Keratinocyte (primary cell): Measurements from ENCODE around the gene TOLLIP. TPM values are rescaled to one million over a fixed set of nuclear protein-coding genes. Genes with fewer than 3 reads are reported as not detected.

Source experiments
- DNase-seq: peaks from one replicate; pipeline ENCODE4 v3.0.0-alpha.2; 2011; ENCODE audit warnings: low read depth, missing footprints, low spot score
- FAIRE-seq: peaks from 2 replicates; lab custom pipeline; 2011; peaks lifted over from hg19 to GRCh38; lab: Jason Lieb, UNC
- H2AFZ ChIP-seq: 2 replicates; pipeline ENCODE4 v1.6.0; 2012; ENCODE audit warnings: low read length, control low read depth, inconsistent platforms; ENCODE audit not compliant: control insufficient read depth
- H3K27ac ChIP-seq: 2 replicates; pipeline ENCODE4 v1.5.1; 2011; ENCODE audit warnings: low read length; ENCODE audit not compliant: control insufficient read depth, insufficient read depth
- H3K27me3 ChIP-seq: 3 replicates; pipeline ENCODE4 v1.6.0; 2011; ENCODE audit warnings: low read length; ENCODE audit not compliant: control insufficient read depth, insufficient read depth; ENCODE audit errors: extremely low read depth
- H3K36me3 ChIP-seq, 2 experiments: 2 replicates in 1 of 2; 3 replicates in 1 of 2; pipeline ENCODE4 v1.5.1; 2011; ENCODE audit warnings: low read length in 2 of 2, mild to moderate bottlenecking in 1 of 2; ENCODE audit not compliant: control insufficient read depth in 2 of 2, insufficient read depth in 2 of 2; ENCODE audit errors: extremely low read depth in 1 of 2
- H3K4me1 ChIP-seq: 3 replicates; pipeline ENCODE4 v1.5.1; 2011; ENCODE audit warnings: low read length; ENCODE audit not compliant: control insufficient read depth, insufficient read depth; ENCODE audit errors: extremely low read depth
- H3K4me2 ChIP-seq: 3 replicates; pipeline ENCODE4 v1.6.0; 2011; ENCODE audit warnings: low read depth, low read length; ENCODE audit not compliant: control insufficient read depth, insufficient read depth; ENCODE audit errors: extremely low read depth
- H3K4me3 ChIP-seq, 3 experiments: fragments of 200-600 bp in 1 of 3; sonication (generic) in 1 of 3; 2 replicates in 2 of 3; 3 replicates in 1 of 3; pipeline ENCODE4 v1.5.1; 2011 to 2016; ENCODE audit warnings: low read length in 3 of 3, mild to moderate bottlenecking in 3 of 3, control low read depth in 2 of 3, inconsistent platforms in 1 of 3, low read depth in 1 of 3, mixed read lengths in 1 of 3, mixed run types in 1 of 3, moderate library complexity in 1 of 3; ENCODE audit not compliant: control insufficient read depth in 2 of 3, insufficient read depth in 2 of 3; ENCODE audit errors: extremely low read depth in 1 of 3
- H3K79me2 ChIP-seq: 2 replicates; pipeline ENCODE4 v1.6.0; 2012; ENCODE audit warnings: low read length; ENCODE audit not compliant: control insufficient read depth, insufficient read depth
- H3K9ac ChIP-seq: 3 replicates; pipeline ENCODE4 v1.6.0; 2011; ENCODE audit warnings: low read length; ENCODE audit not compliant: control insufficient read depth, insufficient read depth; ENCODE audit errors: extremely low read depth
- H3K9me1 ChIP-seq: 3 replicates; pipeline ENCODE4 v1.6.0; 2011; ENCODE audit warnings: low read length; ENCODE audit not compliant: control insufficient read depth, insufficient read depth; ENCODE audit errors: extremely low read depth
- H3K9me3 ChIP-seq: 2 replicates; pipeline ENCODE4 v1.5.1; 2012; ENCODE audit warnings: low read depth, low read length; ENCODE audit not compliant: control insufficient read depth
- H4K20me1 ChIP-seq: 3 replicates; pipeline ENCODE4 v1.6.0; 2011; ENCODE audit warnings: low read length; ENCODE audit not compliant: control insufficient read depth, insufficient read depth; ENCODE audit errors: extremely low read depth
- EZH2 ChIP-seq: IDR thresholded peaks from one replicate; pipeline ENCODE4 v1.6.1; 2012; ENCODE audit warnings: inconsistent platforms, mild to moderate bottlenecking, low read length, moderate library complexity
- dilution Hi-C: fragments of 300-500 bp; cut with MboI; formaldehyde crosslinking; loops from one replicate; pipeline ENCODE4 v1.7.0; 2020; ENCODE audit warnings: low sequenced_read_pairs; ENCODE audit not compliant: extremely low pct_ligation_motif_present
- polyA plus RNA-seq, 5 experiments: library from polyadenylated mRNA; depleted of rRNA in 3 of 5; stranded (reverse) in 3 of 5; stranded (forward) in 1 of 5; unstranded in 1 of 5; fragments of >200 nt; gene quantifications; 1 replicate in 1 of 5; 2 replicates in 3 of 5; 3 replicates in 1 of 5; pipeline versions ENCODE4 v1.2.1 to v1.2.3, GENCODE V29; 2011 to 2012; ENCODE audit warnings: missing spikeins in 2 of 5, low read depth in 1 of 5, low replicate concordance in 1 of 5
- TF ChIP-seq, protein P1 (sequence below), 3 experiments: IDR thresholded peaks in 1 of 3; conservative IDR thresholded peaks in 1 of 3; optimal IDR thresholded peaks in 1 of 3; 2 replicates in 2 of 3; 3 replicates in 1 of 3; pipeline versions ENCODE3 to v1.5.1; 2011; ENCODE audit warnings: low read length in 3 of 3, mild to moderate bottlenecking in 3 of 3, moderate library complexity in 2 of 3, control low read depth in 1 of 3, inconsistent platforms in 1 of 3; ENCODE audit not compliant: insufficient read depth in 2 of 3; ENCODE audit errors: extremely low read depth in 1 of 3

Gene TOLLIP
- polyA plus RNA-seq, 1 donor (not counting 4 experiments of a cell fraction or from before 2014, with no cell fraction given) = 40.2 TPM

DNA sequence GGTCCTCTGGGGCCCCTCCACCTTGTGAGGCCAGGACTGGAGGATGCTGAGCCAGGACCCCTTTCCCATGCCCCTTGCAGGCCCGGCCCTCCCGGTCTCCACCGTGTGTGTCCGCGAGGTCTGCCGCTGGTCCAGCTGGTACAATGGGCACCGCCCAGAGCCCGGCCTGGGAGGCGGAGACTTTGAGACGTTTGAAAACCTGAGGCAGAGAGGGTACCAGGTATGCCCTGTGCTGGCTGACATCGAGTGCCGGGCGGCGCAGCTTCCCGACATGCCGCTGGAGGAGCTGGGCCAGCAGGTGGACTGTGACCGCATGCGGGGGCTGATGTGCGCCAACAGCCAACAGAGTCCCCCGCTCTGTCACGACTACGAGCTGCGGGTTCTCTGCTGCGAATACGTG is 68.7 kb downstream of the TOLLIP start:
- Histone ChIP-seq H3K9me3 (peaks cover 9% of the 10 kb centered on the region), H3K4me3 (no peak overlapping the region), H3K27ac (no peak overlapping the region), H4K20me1 (no peaks in the 10 kb centered on the region), H3K36me3 (no peaks in the 10 kb centered on the region), H3K9ac (no peak overlapping the region), H3K4me2 (no peak overlapping the region), H2AFZ (no peak overlapping the region), H3K79me2 (no peaks in the 10 kb centered on the region), H3K27me3 (no peaks in the 10 kb centered on the region), H3K9me1 (no peaks in the 10 kb centered on the region), H3K4me1 (no peaks in the 10 kb centered on the region)
- FAIRE-seq (no peak), DNase-seq (no peak)
- dilution Hi-C loops = no loop called here
- TF ChIP-seq, protein P1, sequence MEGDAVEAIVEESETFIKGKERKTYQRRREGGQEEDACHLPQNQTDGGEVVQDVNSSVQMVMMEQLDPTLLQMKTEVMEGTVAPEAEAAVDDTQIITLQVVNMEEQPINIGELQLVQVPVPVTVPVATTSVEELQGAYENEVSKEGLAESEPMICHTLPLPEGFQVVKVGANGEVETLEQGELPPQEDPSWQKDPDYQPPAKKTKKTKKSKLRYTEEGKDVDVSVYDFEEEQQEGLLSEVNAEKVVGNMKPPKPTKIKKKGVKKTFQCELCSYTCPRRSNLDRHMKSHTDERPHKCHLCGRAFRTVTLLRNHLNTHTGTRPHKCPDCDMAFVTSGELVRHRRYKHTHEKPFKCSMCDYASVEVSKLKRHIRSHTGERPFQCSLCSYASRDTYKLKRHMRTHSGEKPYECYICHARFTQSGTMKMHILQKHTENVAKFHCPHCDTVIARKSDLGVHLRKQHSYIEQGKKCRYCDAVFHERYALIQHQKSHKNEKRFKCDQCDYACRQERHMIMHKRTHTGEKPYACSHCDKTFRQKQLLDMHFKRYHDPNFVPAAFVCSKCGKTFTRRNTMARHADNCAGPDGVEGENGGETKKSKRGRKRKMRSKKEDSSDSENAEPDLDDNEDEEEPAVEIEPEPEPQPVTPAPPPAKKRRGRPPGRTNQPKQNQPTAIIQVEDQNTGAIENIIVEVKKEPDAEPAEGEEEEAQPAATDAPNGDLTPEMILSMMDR (optimal IDR thresholded peaks at IDR 0.05 in 1 of 3, IDR thresholded peaks at IDR 0.05 in 1 of 3, conservative IDR thresholded peaks at IDR 0.05 in 1 of 3; ENCODE audit: extremely low read depth in 1 of 3, insufficient read depth in 2 of 3, low read length in 3 of 3) = no peak
- TF ChIP-seq EZH2 = no peak

DNA sequence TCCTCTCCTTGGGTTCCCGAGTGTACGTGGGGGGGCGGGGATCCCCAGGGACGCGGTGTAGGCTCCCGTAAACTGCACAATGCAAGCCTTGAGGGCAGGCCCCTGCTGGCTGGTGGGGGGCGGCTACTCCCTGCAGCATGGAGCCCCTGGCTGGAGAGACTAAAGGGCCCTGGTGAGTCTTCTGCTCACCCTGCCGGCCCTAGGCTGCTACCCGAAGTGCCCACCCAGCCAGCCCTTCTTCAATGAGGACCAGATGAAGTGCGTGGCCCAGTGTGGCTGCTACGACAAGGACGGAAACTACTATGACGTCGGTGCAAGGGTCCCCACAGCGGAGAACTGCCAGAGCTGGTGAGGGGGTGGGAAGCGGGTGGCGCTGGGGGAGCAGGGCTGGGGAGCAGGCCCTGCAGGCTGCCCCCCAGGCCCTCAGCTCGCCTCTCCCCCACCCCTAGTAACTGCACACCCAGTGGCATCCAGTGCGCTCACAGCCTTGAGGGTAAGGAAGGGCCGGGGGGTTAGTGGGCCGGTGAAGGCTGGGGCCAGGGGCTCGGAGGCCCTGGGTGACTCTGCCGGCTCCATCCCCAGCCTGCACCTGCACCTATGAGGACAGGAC is 69.7 kb downstream of the TOLLIP start:
- no peak overlapping the region for H3K4me3 ChIP-seq
- FAIRE-seq (no peak), DNase-seq (no peak)
- no peaks in the 10 kb centered on the region for H4K20me1 ChIP-seq
- no peaks in the 10 kb centered on the region for H3K4me1 ChIP-seq
- H3K9me1 ChIP-seq = no peaks in the 10 kb centered on the region
- H3K9me3 ChIP-seq = peaks cover 9% of the 10 kb centered on the region
- no peak for TF ChIP-seq EZH2
- TF ChIP-seq, protein P1 (optimal IDR thresholded peaks at IDR 0.05 in 1 of 3, IDR thresholded peaks at IDR 0.05 in 1 of 3, conservative IDR thresholded peaks at IDR 0.05 in 1 of 3; ENCODE audit: extremely low read depth in 1 of 3, insufficient read depth in 2 of 3, low read length in 3 of 3) = no peak
- dilution Hi-C loops = no loop called here
- no peak overlapping the region for H3K27ac ChIP-seq
- no peak overlapping the region for H3K9ac ChIP-seq
- H3K36me3 ChIP-seq = no peaks in the 10 kb centered on the region
- no peak overlapping the region for H3K4me2 ChIP-seq
- H2AFZ ChIP-seq = no peak overlapping the region
- no peaks in the 10 kb centered on the region for H3K79me2 ChIP-seq
- H3K27me3 ChIP-seq = no peaks in the 10 kb centered on the region
